ENCODE measurements around the gene ACBD7. TPM values are rescaled to one million over a fixed set of nuclear protein-coding genes. Genes with fewer than 3 reads are reported as not detected.

Gene ACBD7
- total and polyA plus RNA-seq, 2 experiments from 2014 or later: 1.2 to 15.4 TPM

GRCh38 chr10:15124908-15125307, 36.3 kb upstream of the ACBD7 start:
- Histone ChIP-seq H3K27me3 (no peaks in the 10 kb centered on the region), H3K9me3 (ENCODE audit: low read depth) (no peaks in the 10 kb centered on the region), H3K4me3 (no peak overlapping the region), H3K36me3 (peaks cover 10% of the 10 kb centered on the region), H3K27ac (no peak overlapping the region), H3K4me1 (ENCODE audit: low read depth) (no peaks in the 10 kb centered on the region)
- no peak for TF ChIP-seq CTCF (IDR thresholded peaks at IDR 0.05; ENCODE audit: low read depth, low read length)
- DNase-seq (ENCODE audit: low read depth in 1 of 2, low spot score in 1 of 2): no peak

DNA sequence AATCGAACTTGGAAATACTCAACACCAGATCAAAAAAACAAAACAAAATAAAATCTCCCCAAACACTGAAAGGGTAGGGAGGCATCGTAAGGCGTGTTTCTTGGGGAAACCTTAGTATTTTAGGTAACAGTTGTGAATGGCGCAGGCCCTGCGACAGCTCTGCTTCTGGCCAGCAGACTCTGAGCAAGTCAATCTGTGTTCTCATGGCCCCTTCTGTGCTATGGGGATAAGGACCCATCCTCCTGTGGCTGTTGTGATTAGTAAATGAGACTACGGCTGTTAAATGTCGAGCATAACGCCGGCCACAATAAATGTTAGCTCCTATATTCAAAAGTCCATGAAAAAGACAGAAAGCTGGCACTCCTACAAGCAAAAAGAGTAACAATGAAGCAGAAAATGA, 35.6 kb upstream of the ACBD7 start:
- Histone ChIP-seq H3K4me1 (ENCODE audit: low read depth) (no peaks in the 10 kb centered on the region), H3K27ac (peak overlapping the region; percentile 60), H3K4me3 (no peak overlapping the region), H3K36me3 (peaks cover 7% of the 10 kb centered on the region), H3K27me3 (no peaks in the 10 kb centered on the region), H3K9me3 (ENCODE audit: low read depth) (no peaks in the 10 kb centered on the region)
- no peak for DNase-seq (ENCODE audit: low read depth in 1 of 2, low spot score in 1 of 2)
- TF ChIP-seq CTCF (IDR thresholded peaks at IDR 0.05; ENCODE audit: low read depth, low read length): no peak

DNA sequence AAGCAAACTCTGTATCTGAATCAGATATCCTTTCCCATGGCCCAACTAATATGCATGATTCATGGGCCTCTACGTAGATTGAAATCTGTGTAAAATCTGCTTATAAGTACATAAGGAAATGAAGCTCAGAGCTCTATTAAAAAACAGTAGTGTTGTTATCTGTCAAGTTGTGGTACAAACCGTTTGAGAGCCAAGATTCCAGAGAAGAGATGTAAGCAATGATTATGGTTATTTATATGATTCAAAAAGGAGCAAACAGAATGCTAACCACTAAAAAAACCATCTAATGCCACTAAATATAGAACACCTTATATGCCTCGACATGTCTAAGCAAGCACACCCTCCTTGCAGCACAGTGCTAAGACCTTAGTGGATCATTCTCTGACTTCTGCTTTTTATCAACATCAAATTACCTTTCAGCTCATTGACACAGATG, 35.2 kb upstream of the ACBD7 start:
- peaks cover 9% of the 10 kb centered on the region for H3K36me3 ChIP-seq
- no peak overlapping the region for H3K4me3 ChIP-seq
- peak overlapping the region; percentile 60 for H3K27ac ChIP-seq
- H3K4me1 ChIP-seq (ENCODE audit: low read depth): no peaks in the 10 kb centered on the region
- peak in 1 of 2 donors; percentile 77 for DNase-seq (ENCODE audit: low read depth in 1 of 2, low spot score in 1 of 2)
- no peaks in the 10 kb centered on the region for H3K9me3 ChIP-seq (ENCODE audit: low read depth)
- TF ChIP-seq CTCF (IDR thresholded peaks at IDR 0.05; ENCODE audit: low read depth, low read length): no peak
- H3K27me3 ChIP-seq: no peaks in the 10 kb centered on the region

DNA sequence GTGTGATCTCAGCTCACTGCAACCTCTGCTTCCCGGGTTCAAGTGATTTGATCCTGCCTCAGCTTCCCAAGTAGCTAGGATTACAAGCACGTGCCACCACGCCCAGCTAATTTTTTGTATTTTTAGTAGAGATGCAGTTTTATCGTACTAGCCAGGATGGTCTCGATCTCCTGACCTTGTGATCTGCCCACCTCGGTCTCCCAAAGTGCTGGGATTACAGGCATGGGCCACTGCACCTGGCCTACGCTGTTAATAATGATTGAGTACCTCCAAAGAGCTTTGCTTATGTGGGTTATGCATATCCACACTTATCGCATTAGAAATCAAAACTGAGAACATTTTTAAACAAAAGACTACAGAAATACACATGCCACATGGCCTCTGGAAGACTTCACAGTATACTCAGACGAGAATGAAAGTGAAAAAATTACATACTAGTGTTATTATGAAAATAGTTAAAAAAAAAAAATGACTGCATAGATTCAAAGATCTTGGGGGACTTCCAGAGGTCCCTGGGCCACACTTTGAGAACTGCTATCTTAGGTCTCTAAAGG, 34.0 kb upstream of the ACBD7 start:
- Histone ChIP-seq H3K4me1 (ENCODE audit: low read depth) (no peaks in the 10 kb centered on the region), H3K4me3 (no peak overlapping the region), H3K36me3 (peaks cover 3% of the 10 kb centered on the region), H3K27me3 (no peaks in the 10 kb centered on the region), H3K27ac (no peak overlapping the region), H3K9me3 (ENCODE audit: low read depth) (no peaks in the 10 kb centered on the region)
- no peak for TF ChIP-seq CTCF (IDR thresholded peaks at IDR 0.05; ENCODE audit: low read depth, low read length)
- DNase-seq (ENCODE audit: low read depth in 1 of 2, low spot score in 1 of 2): no peak

- no peak for DNase-seq (ENCODE audit: low read depth in 1 of 2, low spot score in 1 of 2)
- H3K36me3 ChIP-seq: peaks cover 6% of the 10 kb centered on the region
- no peak for TF ChIP-seq CTCF (IDR thresholded peaks at IDR 0.05; ENCODE audit: low read depth, low read length)
Observed at GRCh38 chr10:15121707-15122106, 33.1 kb upstream of the ACBD7 start.

More at GRCh38 chr10:15121707-15122106, 33.1 kb upstream of the ACBD7 start:
- Histone ChIP-seq H3K27me3 (no peaks in the 10 kb centered on the region), H3K27ac (no peak overlapping the region), H3K4me3 (no peak overlapping the region), H3K4me1 (ENCODE audit: low read depth) (no peaks in the 10 kb centered on the region), H3K9me3 (ENCODE audit: low read depth) (no peaks in the 10 kb centered on the region)
